C4-2B (cell line): ENCODE data around the gene DLG2.

ENCODE experiments used
- H3K27ac ChIP-seq: fragments of 450-650 bp; 2 replicates; pipeline ENCODE4 v1.5.1; 2017
- CTCF ChIP-seq: fragments of 450-650 bp; conservative IDR thresholded peaks from 2 replicates; pipeline ENCODE4 v1.5.1; 2017; ENCODE audit warnings: mild to moderate bottlenecking
- ZFX ChIP-seq: fragments of 450-650 bp; IDR thresholded peaks from 2 replicates; pipeline ENCODE4 v1.6.1; 2017

The DLG2 gene

GRCh38 chr11:84061726-84062125 is 1565.4 kb downstream of the DLG2 start:
- no peak overlapping the region for H3K27ac ChIP-seq
- TF ChIP-seq ZFX (no peak), CTCF (no peak)

- no peak overlapping the region for H3K27ac ChIP-seq
- no peak for TF ChIP-seq ZFX
- no peak for TF ChIP-seq CTCF
Observed at GRCh38 chr11:84056653-84057376, 1570.3 kb downstream of the DLG2 start.

GRCh38 chr11:84045146-84045545 is 1582.0 kb downstream of the DLG2 start:
- no peak for TF ChIP-seq ZFX
- no peak for TF ChIP-seq CTCF
- no peak overlapping the region for H3K27ac ChIP-seq

- H3K27ac ChIP-seq: no peak overlapping the region
- TF ChIP-seq CTCF (no peak), ZFX (no peak)
Observed at GRCh38 chr11:84044706-84045105, 1582.4 kb downstream of the DLG2 start.

- TF ChIP-seq ZFX (no peak), CTCF (no peak)
- H3K27ac ChIP-seq: no peak overlapping the region
Observed at GRCh38 chr11:84036664-84037194, 1590.4 kb downstream of the DLG2 start.

- H3K27ac ChIP-seq: no peak overlapping the region
- TF ChIP-seq ZFX (no peak), CTCF (no peak)
Observed at GRCh38 chr11:84035645-84036044, 1591.5 kb downstream of the DLG2 start.

- H3K27ac ChIP-seq: no peak overlapping the region
- TF ChIP-seq ZFX: no peak
- TF ChIP-seq CTCF: no peak
Observed at GRCh38 chr11:84034484-84034883, 1592.7 kb downstream of the DLG2 start.
